ENCODE results near the gene APBA1. TPM values are rescaled to one million over a fixed set of nuclear protein-coding genes. Genes with fewer than 3 reads are reported as not detected.

APBA1 gene
- total RNA-seq, 1 donor from 2014 or later = 4.3 TPM

- TF ChIP-seq CTCF (IDR thresholded peaks at IDR 0.05) = no peak
- intact Hi-C loops (cut with DNase I) = no loop called here
- H3K9me3 ChIP-seq = no peaks in the 10 kb centered on the region
- H3K4me3 ChIP-seq = no peak overlapping the region
- H3K27ac ChIP-seq = no peak overlapping the region
- no peaks in the 10 kb centered on the region for H3K36me3 ChIP-seq
- no peaks in the 10 kb centered on the region for H3K4me1 ChIP-seq
- ATAC-seq = no peak
- no peak for DNase-seq
- no peaks in the 10 kb centered on the region for H3K27me3 ChIP-seq (ENCODE audit: low read depth)
Observed at GRCh38 chr9:69615880-69616279, 56.3 kb downstream of the APBA1 start.

- no peak for TF ChIP-seq CTCF (IDR thresholded peaks at IDR 0.05)
- ATAC-seq = no peak
- Histone ChIP-seq H3K4me1 (no peaks in the 10 kb centered on the region), H3K4me3 (no peak overlapping the region), H3K27me3 (ENCODE audit: low read depth) (no peaks in the 10 kb centered on the region), H3K9me3 (no peaks in the 10 kb centered on the region), H3K36me3 (no peaks in the 10 kb centered on the region), H3K27ac (no peak overlapping the region)
- DNase-seq = no peak
- intact Hi-C loops (cut with DNase I) = no loop called here
Observed at GRCh38 chr9:69611221-69611620, 61.0 kb downstream of the APBA1 start.

GRCh38 chr9:69609156-69609555 lies 63.0 kb downstream of the APBA1 start:
- no peak for TF ChIP-seq CTCF (IDR thresholded peaks at IDR 0.05)
- no peaks in the 10 kb centered on the region for H3K4me1 ChIP-seq
- intact Hi-C loops (cut with DNase I) = no loop called here
- ATAC-seq (no peak), DNase-seq (no peak)
- H3K4me3 ChIP-seq = no peak overlapping the region
- H3K36me3 ChIP-seq = no peaks in the 10 kb centered on the region
- no peaks in the 10 kb centered on the region for H3K27me3 ChIP-seq (ENCODE audit: low read depth)
- no peaks in the 10 kb centered on the region for H3K9me3 ChIP-seq
- H3K27ac ChIP-seq = no peak overlapping the region

GRCh38 chr9:69606089-69606488 lies 66.1 kb downstream of the APBA1 start:
- Histone ChIP-seq H3K9me3 (no peaks in the 10 kb centered on the region), H3K27me3 (ENCODE audit: low read depth) (no peaks in the 10 kb centered on the region), H3K36me3 (no peaks in the 10 kb centered on the region), H3K27ac (no peak overlapping the region), H3K4me3 (no peak overlapping the region), H3K4me1 (no peaks in the 10 kb centered on the region)
- intact Hi-C loops (cut with DNase I) = no loop called here
- TF ChIP-seq CTCF (IDR thresholded peaks at IDR 0.05) = no peak
- DNase-seq (no peak), ATAC-seq (no peak)

- Histone ChIP-seq H3K27ac (no peak overlapping the region), H3K9me3 (no peaks in the 10 kb centered on the region), H3K4me1 (no peaks in the 10 kb centered on the region), H3K36me3 (no peaks in the 10 kb centered on the region), H3K4me3 (no peak overlapping the region), H3K27me3 (ENCODE audit: low read depth) (no peaks in the 10 kb centered on the region)
- no peak for ATAC-seq
- DNase-seq = no peak
- intact Hi-C loops (cut with DNase I) = no loop called here
- no peak for TF ChIP-seq CTCF (IDR thresholded peaks at IDR 0.05)
Observed at GRCh38 chr9:69605406-69605805, 66.8 kb downstream of the APBA1 start.
